GM19025 (cell line): ENCODE data around the gene BCL11A.

Experiments used
- ATAC-seq: cut with Tn5 transposase; IDR thresholded peaks from one replicate; pipeline ENCODE4 v1.9.1; 2021; ENCODE audit warnings: mild to moderate bottlenecking, low read depth, moderate library complexity; ENCODE audit not compliant: unreplicated experiment

Gene BCL11A

GRCh38 chr2:60413069-60413813 lies 140.2 kb downstream of the BCL11A start:
- no peak for ATAC-seq

- ATAC-seq = no peak
Measured at GRCh38 chr2:60412620-60413019, 140.8 kb downstream of the BCL11A start.

GRCh38 chr2:60412027-60412426 lies 141.4 kb downstream of the BCL11A start:
- ATAC-seq = no peak

GRCh38 chr2:60411295-60411694 lies 142.2 kb downstream of the BCL11A start:
- ATAC-seq = no peak

GRCh38 chr2:60410456-60411146 lies 142.9 kb downstream of the BCL11A start:
- ATAC-seq = no peak

- ATAC-seq = no peak
Measured at GRCh38 chr2:60409531-60409871, 144.0 kb downstream of the BCL11A start.

- ATAC-seq = no peak
Measured at GRCh38 chr2:60408811-60409530, 144.5 kb downstream of the BCL11A start.

- no peak for ATAC-seq
Measured at GRCh38 chr2:60408207-60408606, 145.2 kb downstream of the BCL11A start.

- ATAC-seq = no peak
Measured at GRCh38 chr2:60407398-60407797, 146.1 kb downstream of the BCL11A start.

GRCh38 chr2:60406192-60406591 lies 147.3 kb downstream of the BCL11A start:
- no peak for ATAC-seq

GRCh38 chr2:60405271-60405919 lies 148.1 kb downstream of the BCL11A start:
- no peak for ATAC-seq
